ENCODE results near the gene STK10. TPM values are rescaled to one million over a fixed set of nuclear protein-coding genes. Genes with fewer than 3 reads are reported as not detected.

Gene STK10
- polyA plus RNA-seq, 1 donor (not counting 4 experiments of a cell fraction or from before 2014, with no cell fraction given) = 19.8 TPM

DNA sequence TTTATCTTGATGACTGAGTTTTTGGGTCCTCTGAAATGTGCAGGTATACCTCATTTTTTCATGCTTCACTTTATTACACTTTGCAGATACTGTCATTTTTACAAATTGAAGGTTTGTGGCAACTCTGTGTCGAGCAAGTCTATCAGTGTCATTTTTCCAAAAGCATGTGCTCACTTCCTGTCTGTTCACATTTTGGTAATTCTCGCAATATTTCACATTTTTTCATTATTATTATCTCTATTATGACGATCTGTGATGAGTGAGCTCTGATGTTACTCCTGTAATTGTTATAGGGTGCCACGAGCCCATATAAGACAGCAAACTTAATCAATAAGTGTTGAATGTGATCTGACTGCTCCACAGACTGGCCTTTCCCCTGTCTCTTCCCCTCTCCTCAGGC, 108.1 kb downstream of the STK10 start:
- no peak for FAIRE-seq
- H3K9ac ChIP-seq (ENCODE audit: control insufficient read depth, extremely low read depth, insufficient read depth, low read length) = no peak overlapping the region
- no peak for DNase-seq (ENCODE audit: low read depth, low spot score)
- H3K27ac ChIP-seq (ENCODE audit: control insufficient read depth, insufficient read depth, low read length) = no peak overlapping the region
- TF ChIP-seq EZH2 (IDR thresholded peaks at IDR 0.05; ENCODE audit: low read length) = no peak
- TF ChIP-seq, protein P1, sequence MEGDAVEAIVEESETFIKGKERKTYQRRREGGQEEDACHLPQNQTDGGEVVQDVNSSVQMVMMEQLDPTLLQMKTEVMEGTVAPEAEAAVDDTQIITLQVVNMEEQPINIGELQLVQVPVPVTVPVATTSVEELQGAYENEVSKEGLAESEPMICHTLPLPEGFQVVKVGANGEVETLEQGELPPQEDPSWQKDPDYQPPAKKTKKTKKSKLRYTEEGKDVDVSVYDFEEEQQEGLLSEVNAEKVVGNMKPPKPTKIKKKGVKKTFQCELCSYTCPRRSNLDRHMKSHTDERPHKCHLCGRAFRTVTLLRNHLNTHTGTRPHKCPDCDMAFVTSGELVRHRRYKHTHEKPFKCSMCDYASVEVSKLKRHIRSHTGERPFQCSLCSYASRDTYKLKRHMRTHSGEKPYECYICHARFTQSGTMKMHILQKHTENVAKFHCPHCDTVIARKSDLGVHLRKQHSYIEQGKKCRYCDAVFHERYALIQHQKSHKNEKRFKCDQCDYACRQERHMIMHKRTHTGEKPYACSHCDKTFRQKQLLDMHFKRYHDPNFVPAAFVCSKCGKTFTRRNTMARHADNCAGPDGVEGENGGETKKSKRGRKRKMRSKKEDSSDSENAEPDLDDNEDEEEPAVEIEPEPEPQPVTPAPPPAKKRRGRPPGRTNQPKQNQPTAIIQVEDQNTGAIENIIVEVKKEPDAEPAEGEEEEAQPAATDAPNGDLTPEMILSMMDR (optimal IDR thresholded peaks at IDR 0.05 in 1 of 3, IDR thresholded peaks at IDR 0.05 in 1 of 3, conservative IDR thresholded peaks at IDR 0.05 in 1 of 3; ENCODE audit: extremely low read depth in 1 of 3, insufficient read depth in 2 of 3, low read length in 3 of 3) = no peak
- no peaks in the 10 kb centered on the region for H3K9me1 ChIP-seq (ENCODE audit: control insufficient read depth, extremely low read depth, insufficient read depth, low read length)
- H3K27me3 ChIP-seq (ENCODE audit: control insufficient read depth, extremely low read depth, insufficient read depth, low read length) = no peaks in the 10 kb centered on the region
- no peaks in the 10 kb centered on the region for H3K9me3 ChIP-seq (ENCODE audit: control insufficient read depth, low read depth, low read length)
- no peaks in the 10 kb centered on the region for H3K79me2 ChIP-seq (ENCODE audit: control insufficient read depth, insufficient read depth, low read length)
- H3K36me3 ChIP-seq (ENCODE audit: control insufficient read depth in 2 of 2, extremely low read depth in 1 of 2, insufficient read depth in 2 of 2, low read length in 2 of 2) = peaks cover 25 to 37% of the 10 kb centered on the region in 2 experiments
- H4K20me1 ChIP-seq (ENCODE audit: control insufficient read depth, extremely low read depth, insufficient read depth, low read length) = no peaks in the 10 kb centered on the region
- H2AFZ ChIP-seq (ENCODE audit: control insufficient read depth, low read length) = no peak overlapping the region
- no peak overlapping the region for H3K4me3 ChIP-seq (ENCODE audit: control insufficient read depth in 2 of 3, extremely low read depth in 1 of 3, insufficient read depth in 2 of 3, low read depth in 1 of 3, low read length in 3 of 3)
- no peaks in the 10 kb centered on the region for H3K4me1 ChIP-seq (ENCODE audit: control insufficient read depth, extremely low read depth, insufficient read depth, low read length)
- no peak overlapping the region for H3K4me2 ChIP-seq (ENCODE audit: control insufficient read depth, extremely low read depth, insufficient read depth, low read depth, low read length)
- dilution Hi-C loops (cut with MboI; ENCODE audit: extremely low pct_ligation_motif_present, low sequenced_read_pairs) = no loop called here

DNA sequence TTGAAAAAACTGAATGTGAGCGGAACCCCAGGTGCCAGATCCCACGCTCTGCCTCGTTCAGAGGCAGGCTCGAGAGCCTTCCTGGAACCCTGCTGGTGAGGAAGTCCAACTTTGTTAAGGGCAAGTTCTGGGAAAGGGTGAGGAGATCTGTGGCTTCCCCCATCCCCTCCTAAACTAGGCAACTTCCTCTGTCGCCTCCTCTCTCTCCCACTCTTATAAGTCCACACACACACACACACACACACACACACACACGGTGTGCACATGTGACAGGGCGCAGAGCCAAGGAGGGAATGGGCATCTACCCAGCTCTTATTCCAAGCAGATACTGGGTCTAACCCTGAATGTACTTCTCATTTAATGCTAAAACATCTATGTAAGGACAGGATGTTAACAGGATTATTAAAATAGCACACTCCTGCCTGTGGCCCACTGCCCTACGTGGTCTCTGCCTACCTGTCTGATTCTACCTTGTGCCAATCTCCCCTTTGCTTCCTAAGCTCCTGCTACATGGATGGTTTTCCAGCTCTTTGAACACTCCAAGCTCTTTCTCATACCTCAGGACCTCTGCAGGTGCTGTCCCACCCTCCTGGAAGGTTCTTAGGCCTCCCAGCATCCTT, 109.2 kb downstream of the STK10 start:
- FAIRE-seq = no peak
- Histone ChIP-seq H3K36me3 (ENCODE audit: control insufficient read depth in 2 of 2, extremely low read depth in 1 of 2, insufficient read depth in 2 of 2, low read length in 2 of 2) (peaks cover 25 to 38% of the 10 kb centered on the region in 2 experiments), H3K27me3 (ENCODE audit: control insufficient read depth, extremely low read depth, insufficient read depth, low read length) (no peaks in the 10 kb centered on the region)

More for the DNA sequence above, 109.2 kb downstream of the STK10 start:
- H3K4me1 ChIP-seq (ENCODE audit: control insufficient read depth, extremely low read depth, insufficient read depth, low read length) = no peaks in the 10 kb centered on the region
- no peak overlapping the region for H3K27ac ChIP-seq (ENCODE audit: control insufficient read depth, insufficient read depth, low read length)
- H3K4me2 ChIP-seq (ENCODE audit: control insufficient read depth, extremely low read depth, insufficient read depth, low read depth, low read length) = no peak overlapping the region
- DNase-seq (ENCODE audit: low read depth, low spot score) = no peak
- TF ChIP-seq, protein P1 (optimal IDR thresholded peaks at IDR 0.05 in 1 of 3, IDR thresholded peaks at IDR 0.05 in 1 of 3, conservative IDR thresholded peaks at IDR 0.05 in 1 of 3; ENCODE audit: extremely low read depth in 1 of 3, insufficient read depth in 2 of 3, low read length in 3 of 3) = no peak
- TF ChIP-seq EZH2 (IDR thresholded peaks at IDR 0.05; ENCODE audit: low read length) = no peak
- H3K9ac ChIP-seq (ENCODE audit: control insufficient read depth, extremely low read depth, insufficient read depth, low read length) = no peak overlapping the region
- H2AFZ ChIP-seq (ENCODE audit: control insufficient read depth, low read length) = no peak overlapping the region
- dilution Hi-C loops (cut with MboI; ENCODE audit: extremely low pct_ligation_motif_present, low sequenced_read_pairs) = no loop called here
- no peak overlapping the region for H3K4me3 ChIP-seq (ENCODE audit: control insufficient read depth in 2 of 3, extremely low read depth in 1 of 3, insufficient read depth in 2 of 3, low read depth in 1 of 3, low read length in 3 of 3)
- H4K20me1 ChIP-seq (ENCODE audit: control insufficient read depth, extremely low read depth, insufficient read depth, low read length) = no peaks in the 10 kb centered on the region
- H3K79me2 ChIP-seq (ENCODE audit: control insufficient read depth, insufficient read depth, low read length) = no peaks in the 10 kb centered on the region
- H3K9me1 ChIP-seq (ENCODE audit: control insufficient read depth, extremely low read depth, insufficient read depth, low read length) = no peaks in the 10 kb centered on the region
- H3K9me3 ChIP-seq (ENCODE audit: control insufficient read depth, low read depth, low read length) = no peaks in the 10 kb centered on the region
